Mucosa of descending colon (tissue), 3 donors: ENCODE results near the gene INO80. TPM values are rescaled to one million over a fixed set of nuclear protein-coding genes. Genes with fewer than 3 reads are reported as not detected.

Experiments used
- ATAC-seq: fragments of 200-7000 bp; cut with Tn5 transposase; one replicate; pipeline ENCODE4 v1.9.1; 2020; ENCODE audit warnings: mild to moderate bottlenecking, moderate library complexity
- DNase-seq, 3 donors: peaks; one replicate each; pipeline ENCODE4 v3.0.0-alpha.2; 2020
- H3K36me3 ChIP-seq: fragments of 200-600 bp; one replicate; pipeline ENCODE4 v1.8.0; 2021; ENCODE audit warnings: low read depth, mild to moderate bottlenecking
- H3K4me1 ChIP-seq: fragments of 200-600 bp; one replicate; pipeline ENCODE4 v1.8.0; 2021; ENCODE audit warnings: low read depth, mild to moderate bottlenecking
- H3K4me3 ChIP-seq: fragments of 200-600 bp; one replicate; pipeline ENCODE4 v1.8.0; 2021; ENCODE audit warnings: mild to moderate bottlenecking
- H3K9me3 ChIP-seq: fragments of 200-600 bp; one replicate; pipeline ENCODE4 v1.8.0; 2021; ENCODE audit warnings: mild to moderate bottlenecking
- CTCF ChIP-seq: fragments of 200-600 bp; IDR thresholded peaks from one replicate; pipeline ENCODE4 v1.8.0; 2022; ENCODE audit warnings: antibody characterized with exemption, mild to moderate bottlenecking
- intact Hi-C, 2 donors: fragments of 100-400 bp; cut with DNase I in 1 of 2; cut with micrococcal nuclease in 1 of 2; formaldehyde crosslinking; loops; one replicate each; pipeline versions ENCODE4 v1.11.0 to v1.11.1; 2022; cut with DNase I, micrococcal nuclease
- total RNA-seq, 3 donors: library from RNA; stranded (reverse); fragmentation: NEBNext Ultra II Directional in 2 of 3; extraction: Animal tissue kit (Norgen Biotek cat#: 25700) in 2 of 3; gene quantifications; one replicate each; pipeline versions ENCODE4 v1.2.1 to v1.2.4, GENCODE V29; 2021 to 2023
- donor health status: DM: no; HTN: no; CAD: no; lungs with moderate emphysema.
- donor health status: DM: no; HTN: no; CAD: no.
- donor health status: DM: no; HTN: yes; CAD: no.

The INO80 gene
- total RNA-seq, 3 donors from 2014 or later: 22.7 to 28.0 (median 26.3) TPM

GRCh38 chr15:41154412-41154811 lies 38.3 kb upstream of the INO80 start:
- TF ChIP-seq CTCF: no peak
- ATAC-seq (no peak), DNase-seq (no peak)
- H3K4me1 ChIP-seq: no peaks in the 10 kb centered on the region
- no peak overlapping the region for H3K4me3 ChIP-seq
- intact Hi-C loops: no loop called here
- H3K36me3 ChIP-seq: no peaks in the 10 kb centered on the region
- no peaks in the 10 kb centered on the region for H3K9me3 ChIP-seq

GRCh38 chr15:41153733-41154132 lies 37.7 kb upstream of the INO80 start:
- intact Hi-C loops: no loop called here
- Histone ChIP-seq H3K4me3 (no peak overlapping the region), H3K36me3 (no peaks in the 10 kb centered on the region), H3K4me1 (no peaks in the 10 kb centered on the region), H3K9me3 (no peaks in the 10 kb centered on the region)
- no peak for DNase-seq
- TF ChIP-seq CTCF: no peak
- ATAC-seq: no peak

- Histone ChIP-seq H3K9me3 (no peaks in the 10 kb centered on the region), H3K4me3 (no peak overlapping the region), H3K4me1 (no peaks in the 10 kb centered on the region), H3K36me3 (no peaks in the 10 kb centered on the region)
- no peak for DNase-seq
- intact Hi-C loops: no loop called here
- ATAC-seq: no peak
- TF ChIP-seq CTCF: no peak
Measured at GRCh38 chr15:41151451-41152005, 35.4 kb upstream of the INO80 start.

GRCh38 chr15:41150279-41150678 lies 34.2 kb upstream of the INO80 start:
- ATAC-seq: no peak
- Histone ChIP-seq H3K36me3 (no peaks in the 10 kb centered on the region), H3K4me1 (no peaks in the 10 kb centered on the region), H3K4me3 (no peak overlapping the region), H3K9me3 (no peaks in the 10 kb centered on the region)
- TF ChIP-seq CTCF: no peak
- intact Hi-C loops: no loop called here
- DNase-seq: no peak

- no peaks in the 10 kb centered on the region for H3K4me1 ChIP-seq
Measured at GRCh38 chr15:41148065-41148464, 32.0 kb upstream of the INO80 start.

More at GRCh38 chr15:41148065-41148464, 32.0 kb upstream of the INO80 start:
- Histone ChIP-seq H3K9me3 (no peaks in the 10 kb centered on the region), H3K36me3 (no peaks in the 10 kb centered on the region), H3K4me3 (no peak overlapping the region)
- no peak for ATAC-seq
- intact Hi-C loops: no loop called here
- no peak for TF ChIP-seq CTCF
- DNase-seq: no peak
